UCSD-AML1 (cell line): ENCODE measurements around the gene TENT4A.

Experiments
- DNase-seq: peaks from one replicate; lab custom pipeline; 2025; ENCODE audit not compliant: unreplicated experiment; lab: John Stamatoyannopoulos, UW

The TENT4A gene

DNA sequence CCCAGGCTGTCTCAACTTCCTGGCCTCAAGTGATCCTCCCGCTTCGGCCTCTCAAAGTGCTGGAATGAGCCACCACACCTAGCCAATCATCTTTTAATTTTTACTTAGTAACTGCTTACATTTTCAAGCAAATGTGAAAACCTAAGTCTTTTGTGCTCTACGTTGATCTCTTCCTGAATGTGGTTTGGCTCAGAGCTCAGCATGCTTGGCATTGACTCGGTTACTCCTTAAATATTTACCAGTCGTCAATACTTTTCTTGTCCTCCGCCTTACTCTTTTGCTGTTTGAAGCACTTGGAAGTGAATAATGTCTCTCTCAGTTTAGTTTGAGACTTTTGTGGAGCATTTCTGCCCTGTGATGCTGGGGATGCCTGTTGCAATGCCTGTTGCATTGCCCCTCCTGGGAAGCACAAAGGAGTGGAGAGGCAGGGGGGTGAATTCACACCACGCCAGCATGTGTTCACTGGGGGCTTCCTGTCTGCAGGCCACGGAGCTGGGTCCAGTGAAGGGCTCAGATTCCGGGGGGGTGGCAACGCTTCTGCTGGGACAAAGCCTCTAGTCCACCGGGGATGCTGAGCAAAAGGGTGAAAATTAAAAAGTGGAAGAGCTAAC lies 13.1 kb upstream of the TENT4A start:
- no peak for DNase-seq

DNA sequence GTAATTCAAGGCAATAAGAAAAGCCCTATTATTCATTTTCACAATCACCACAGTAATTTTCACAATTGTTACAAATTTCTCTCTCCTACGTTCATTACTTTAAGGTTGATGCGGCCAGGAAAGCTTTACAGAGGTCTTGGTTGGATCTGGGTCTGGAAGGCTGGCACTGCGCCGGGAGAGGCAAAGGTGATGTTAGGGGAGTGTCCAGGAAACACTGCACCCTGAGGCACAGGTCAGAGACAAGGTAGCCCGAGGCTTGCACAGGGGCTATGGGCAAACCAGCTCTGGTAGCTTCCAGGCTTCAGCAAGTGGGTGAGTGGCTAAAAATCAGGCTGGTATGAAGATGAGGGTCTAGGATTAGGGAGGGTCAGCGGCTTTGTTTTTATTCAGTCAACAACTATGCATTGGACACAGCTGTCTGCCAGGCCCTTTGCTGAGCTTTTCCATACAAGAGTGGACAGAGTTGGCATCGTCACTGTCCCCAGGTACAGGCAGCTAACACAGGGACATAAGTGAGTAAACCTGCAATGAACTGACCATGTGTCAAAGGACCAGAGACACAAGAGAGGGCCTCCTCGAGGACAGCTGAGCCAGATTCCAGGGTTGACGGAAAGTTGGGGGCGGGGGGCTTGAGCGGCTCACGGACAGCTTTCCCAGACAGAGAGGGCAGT lies 12.4 kb upstream of the TENT4A start:
- DNase-seq, result no peak

- DNase-seq, result no peak
Measured at GRCh38 chr5:6701491-6701890, 11.7 kb upstream of the TENT4A start.

DNA sequence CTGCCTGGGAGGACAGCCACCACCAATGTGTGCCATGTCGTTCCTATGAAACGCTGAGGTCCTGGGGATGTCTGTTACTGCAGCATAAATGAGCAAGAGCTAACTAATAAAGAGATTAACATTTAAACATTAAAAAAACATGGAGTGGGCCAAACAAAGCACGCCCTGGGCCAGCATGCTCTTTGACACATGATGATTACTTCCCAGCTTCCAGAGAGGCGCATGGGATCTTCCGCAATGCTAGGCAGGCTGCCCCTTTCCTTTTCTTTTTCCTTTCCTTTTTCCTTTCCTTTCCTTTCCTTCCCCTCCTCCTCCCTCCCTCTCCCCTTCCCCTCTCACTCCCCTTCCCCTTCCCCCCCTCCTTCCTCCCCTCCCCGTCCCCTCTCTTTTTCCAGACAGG lies 10.6 kb upstream of the TENT4A start:
- DNase-seq, result no peak

DNA sequence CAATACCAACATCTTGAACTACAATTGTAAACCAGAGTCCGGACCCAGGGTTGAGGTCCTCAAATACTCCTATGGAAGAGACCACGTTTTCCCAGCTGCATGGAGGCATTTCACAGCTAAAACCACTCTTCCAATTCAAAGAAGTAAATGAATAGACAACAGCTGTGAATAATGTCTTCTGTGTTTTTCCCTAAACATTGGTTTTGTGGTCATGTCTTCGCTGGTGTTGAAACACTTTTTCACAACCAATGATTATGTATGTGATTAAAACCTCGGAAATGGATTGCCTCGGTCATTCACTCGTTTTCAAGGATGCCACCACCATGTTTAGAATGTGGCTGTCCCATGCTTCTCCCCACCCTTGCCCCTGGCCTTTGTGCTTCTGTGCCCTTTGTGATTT lies 9.4 kb upstream of the TENT4A start:
- no peak for DNase-seq

GRCh38 chr5:6704361-6704851 lies 8.8 kb upstream of the TENT4A start:
- no peak for DNase-seq

- no peak for DNase-seq
Measured at GRCh38 chr5:6705088-6705487, 8.1 kb upstream of the TENT4A start.

GRCh38 chr5:6705959-6706358 lies 7.3 kb upstream of the TENT4A start:
- DNase-seq, result no peak

DNA sequence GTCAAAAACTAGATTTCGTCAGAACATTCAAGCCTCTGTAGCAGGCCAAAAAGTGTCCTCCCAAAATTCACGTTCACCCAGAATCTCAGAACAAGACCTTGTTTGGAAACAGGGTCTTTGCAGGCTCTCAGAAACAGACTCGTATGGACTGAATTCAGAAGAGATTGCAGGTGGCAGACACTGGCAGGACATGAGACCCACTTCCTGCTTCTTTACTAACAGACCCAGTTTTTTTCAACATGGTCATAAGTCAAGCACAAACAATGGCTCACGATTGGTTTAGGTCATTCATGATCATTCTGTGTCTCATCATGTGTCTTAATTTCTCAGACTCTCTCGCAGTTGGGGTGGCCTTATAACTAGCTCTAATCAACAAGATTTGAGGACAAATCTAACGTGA lies 5.4 kb upstream of the TENT4A start:
- no peak for DNase-seq

DNA sequence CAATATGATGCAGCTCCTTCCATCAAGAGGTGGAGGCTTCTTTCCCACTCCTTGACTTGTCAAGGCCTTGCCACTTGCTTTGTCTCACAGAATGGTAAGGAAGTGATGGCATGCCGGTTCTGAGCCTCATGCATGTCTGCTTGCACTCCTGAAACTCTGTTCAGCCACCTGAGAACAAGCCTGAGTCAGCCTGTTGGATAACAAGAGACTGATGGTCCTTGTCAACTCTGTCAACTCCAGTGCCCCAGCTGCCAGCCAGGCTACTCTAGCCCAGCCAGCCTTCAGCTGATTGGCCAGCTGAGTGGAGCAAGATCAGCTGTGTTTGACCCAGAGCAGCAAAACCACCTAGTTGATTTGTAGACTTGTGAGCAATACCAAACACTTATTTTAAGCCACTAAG lies 4.4 kb upstream of the TENT4A start:
- no peak for DNase-seq

DNA sequence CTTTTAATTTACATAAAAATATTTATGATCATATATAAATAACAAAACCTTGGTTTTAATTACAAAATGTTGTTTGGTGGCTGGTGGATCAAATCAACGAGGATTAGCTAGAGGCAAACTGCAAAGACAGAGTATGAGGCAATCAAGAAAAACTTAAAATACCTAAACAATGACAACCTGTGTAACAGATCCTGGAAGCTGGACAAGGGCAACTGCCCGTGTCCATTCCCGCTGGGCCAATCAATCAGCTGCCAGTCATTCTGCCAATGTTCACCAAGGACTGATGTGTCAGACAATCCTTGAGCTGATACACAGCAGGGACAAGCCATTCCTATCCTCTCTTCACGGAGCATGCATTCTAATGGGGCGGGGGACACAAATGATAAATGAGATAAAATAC lies 3.2 kb upstream of the TENT4A start:
- DNase-seq, result no peak

DNA sequence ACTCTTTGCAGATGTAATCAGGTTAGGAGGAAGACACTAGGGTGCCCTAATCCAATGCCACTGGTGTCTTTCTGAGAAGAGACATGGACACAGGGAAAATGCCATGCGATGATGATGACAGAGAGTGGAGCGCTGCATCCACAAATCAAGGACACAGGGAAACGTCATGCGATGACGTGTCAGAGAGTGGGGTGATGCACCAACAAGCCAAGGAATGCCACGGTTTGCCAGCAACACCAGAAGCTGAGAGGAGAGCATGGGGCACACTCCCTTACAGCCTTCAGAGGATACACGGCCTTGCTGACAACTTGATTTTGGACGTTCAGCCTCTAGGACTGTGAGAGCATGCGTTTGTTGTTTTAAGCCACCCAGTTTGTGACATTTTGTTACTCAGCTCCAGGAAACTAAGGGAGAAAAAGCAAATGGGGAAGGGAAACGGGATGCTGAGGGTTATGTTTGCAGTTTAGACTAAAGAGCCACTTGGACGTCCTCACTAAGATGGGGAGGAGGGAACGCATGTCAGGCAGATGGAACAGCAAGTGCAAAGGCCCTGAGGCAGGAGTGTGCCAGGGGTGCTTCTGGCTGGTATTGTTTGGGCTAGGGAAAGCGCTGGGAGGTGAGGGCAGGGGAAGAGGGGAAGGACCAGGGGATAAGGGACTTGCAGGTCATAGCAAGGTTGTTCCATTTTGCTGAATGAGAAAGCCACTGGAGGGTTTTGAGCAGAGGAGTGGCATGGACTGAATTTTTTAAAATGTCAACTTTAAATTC lies 2.5 kb upstream of the TENT4A start:
- no peak for DNase-seq

- DNase-seq, result no peak
Measured at GRCh38 chr5:6711409-6712141, 1.7 kb upstream of the TENT4A start.

DNA sequence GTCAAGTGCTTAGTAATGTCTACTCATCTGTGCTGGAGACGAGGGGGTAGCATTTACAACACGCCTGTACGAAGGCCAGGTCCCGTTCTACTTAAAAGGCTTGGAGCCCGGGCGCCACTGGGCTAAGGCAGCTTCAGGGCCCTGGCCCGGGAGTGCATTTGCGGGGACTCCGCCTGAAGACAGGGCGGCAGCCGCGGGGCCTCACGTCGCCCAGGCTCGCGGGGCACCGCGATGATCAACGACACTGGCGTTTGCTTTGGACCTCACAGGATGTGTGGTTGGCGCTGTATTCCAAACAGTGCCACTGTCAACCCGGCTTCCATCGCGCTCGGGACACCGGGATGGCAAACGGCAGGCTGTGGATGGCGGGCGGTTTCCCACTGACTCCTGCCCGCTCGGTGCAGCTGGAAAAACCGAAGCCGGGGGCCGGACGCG lies 1.1 kb upstream of the TENT4A start:
- DNase-seq, result peak; percentile 74

DNA sequence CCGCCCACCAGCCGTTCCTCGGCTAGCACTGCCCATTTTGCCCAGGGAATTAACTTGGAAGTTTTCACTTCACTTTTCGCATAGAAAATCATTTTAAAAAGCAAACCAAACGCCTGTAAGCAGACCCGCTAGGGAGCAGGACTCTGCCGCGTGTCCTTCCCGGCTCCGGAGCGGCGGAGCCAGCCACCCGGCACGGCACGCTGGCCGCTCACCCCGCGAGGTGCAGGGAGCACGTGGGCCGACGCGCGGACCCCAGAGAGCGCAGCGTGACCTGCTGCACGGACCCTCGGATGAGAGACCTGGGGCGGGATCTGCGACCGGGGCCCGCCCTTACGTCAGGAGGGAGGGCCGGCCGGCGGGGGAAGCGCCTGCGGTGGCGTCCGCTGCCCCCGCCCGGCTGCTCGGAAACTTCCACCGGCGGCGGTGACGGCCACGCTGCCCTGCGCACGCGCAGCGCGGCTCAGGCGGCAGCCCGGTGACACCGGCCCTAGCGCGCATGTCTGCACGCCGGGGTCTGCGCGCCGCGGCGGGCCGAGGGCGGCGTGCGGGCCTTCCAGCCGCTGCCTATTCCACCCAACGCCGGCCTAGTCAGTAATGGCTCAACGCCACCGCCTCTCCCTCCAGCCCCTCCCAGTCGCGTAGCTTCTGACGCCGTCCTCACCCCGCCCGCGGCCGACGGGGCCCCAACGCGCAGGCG lies 507 bp upstream of the TENT4A start:
- peak; percentile 98 for DNase-seq

DNA sequence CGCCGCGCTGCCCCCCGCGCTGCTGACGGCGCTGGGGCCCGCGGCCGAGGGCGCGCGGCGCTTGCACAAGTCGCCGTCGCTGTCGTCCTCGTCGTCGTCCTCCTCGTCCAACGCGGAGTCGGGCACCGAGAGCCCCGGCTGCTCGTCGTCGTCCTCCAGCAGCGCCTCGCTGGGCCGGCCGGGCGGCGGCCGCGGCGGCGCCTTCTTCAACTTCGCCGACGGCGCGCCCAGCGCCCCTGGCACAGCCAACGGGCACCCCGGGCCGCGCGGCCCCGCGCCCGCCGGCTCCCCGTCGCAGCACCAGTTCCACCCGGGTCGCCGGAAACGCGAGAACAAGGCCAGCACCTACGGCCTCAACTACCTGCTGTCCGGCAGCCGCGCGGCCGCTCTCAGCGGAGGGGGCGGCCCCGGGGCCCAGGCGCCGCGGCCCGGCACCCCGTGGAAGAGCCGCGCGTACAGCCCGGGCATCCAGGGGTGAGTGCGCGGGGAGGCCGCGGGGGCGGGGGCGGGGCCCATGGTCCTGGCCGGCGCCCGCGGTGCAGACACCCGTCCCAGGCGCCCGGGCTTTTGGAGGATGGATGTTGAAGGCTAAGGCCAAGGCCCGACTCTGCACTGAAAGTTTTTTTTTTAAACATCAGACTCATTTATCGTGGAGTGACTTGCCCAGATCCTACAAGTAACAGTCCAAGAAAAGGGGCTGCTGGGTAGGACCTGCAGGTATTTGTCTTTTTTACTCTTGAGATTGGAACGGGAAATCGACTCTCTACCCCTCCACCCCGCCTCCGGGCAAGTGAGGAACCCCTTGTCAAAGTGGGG lies 1.2 kb downstream of the TENT4A start:
- DNase-seq, result peak; percentile 43

GRCh38 chr5:6715271-6715670 lies 2.0 kb downstream of the TENT4A start:
- no peak for DNase-seq

GRCh38 chr5:6715758-6716628 lies 2.8 kb downstream of the TENT4A start:
- DNase-seq, result no peak

DNA sequence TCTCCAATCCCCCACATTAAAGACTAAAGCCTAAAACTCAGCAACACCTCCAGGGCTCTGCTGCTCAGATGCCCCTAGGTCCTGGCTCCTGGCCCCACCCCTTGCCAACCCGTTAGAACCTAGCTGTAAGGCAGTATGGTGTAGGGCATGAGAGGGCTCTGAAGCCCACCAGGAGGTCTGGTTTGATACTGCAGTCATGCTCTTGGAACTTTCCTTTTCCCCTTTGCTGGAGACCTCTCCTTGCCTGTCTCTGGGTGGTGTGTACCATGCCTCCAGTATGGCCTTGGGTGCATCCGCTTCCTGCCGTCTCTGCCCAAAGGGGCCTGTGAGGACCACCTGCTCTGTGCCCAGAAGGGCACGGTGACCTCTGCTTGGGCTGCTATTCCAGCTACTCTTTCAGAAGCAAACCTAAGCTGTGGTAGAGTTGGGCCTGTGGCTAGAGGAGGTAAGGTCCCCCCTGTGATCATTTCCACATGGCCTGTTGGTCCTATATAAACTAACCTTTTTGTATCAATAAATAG lies 3.5 kb downstream of the TENT4A start:
- DNase-seq, result no peak
